Hepatic stellate cell (primary cell): ENCODE data around the gene ARHGEF1.
"Not testable (repeated sequence)": the region's sequence is repeated elsewhere in the genome, so short reads cannot be mapped to it uniquely, and the experiment has no call there.

ENCODE experiments used
- DNase-seq: peaks from one replicate; pipeline ENCODE4 v3.0.0; 2011; ENCODE audit warnings: low spot score

The ARHGEF1 gene

DNA sequence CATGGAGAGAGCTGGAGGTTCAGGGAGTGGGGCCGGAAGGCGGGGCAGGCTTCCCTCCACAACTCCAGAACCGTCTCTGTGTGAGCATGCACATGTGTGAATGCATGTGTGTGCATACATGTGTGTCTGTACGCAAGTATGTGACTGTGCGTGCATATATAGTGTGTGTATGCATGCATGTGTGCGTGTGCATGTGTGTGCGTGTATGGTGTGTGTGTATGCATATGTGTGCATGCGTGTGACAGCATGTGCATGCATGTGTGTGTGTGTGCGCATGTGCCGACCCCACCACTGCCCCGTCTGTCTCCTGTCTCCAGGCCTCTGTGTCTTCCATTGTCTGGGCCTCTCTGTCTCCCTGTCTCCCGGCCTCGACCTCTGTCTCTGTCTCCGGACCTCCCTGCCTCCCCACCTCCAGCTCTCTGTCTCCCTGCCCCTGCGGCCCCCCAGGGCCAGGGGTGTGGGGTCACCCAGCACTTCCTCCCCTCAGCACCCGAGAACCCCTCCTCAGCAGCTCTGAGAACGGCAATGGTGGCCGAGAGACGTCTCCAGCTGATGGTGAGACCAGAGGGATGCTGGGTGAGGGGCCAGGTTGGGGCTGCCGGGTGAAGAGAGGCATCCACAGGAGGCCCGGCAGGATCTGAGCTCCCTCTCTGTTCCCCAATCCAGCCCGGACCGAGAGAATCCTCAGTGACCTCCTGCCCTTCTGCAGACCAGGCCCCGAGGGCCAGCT, 22.5 kb downstream of the ARHGEF1 start:
- DNase-seq, result no peak

GRCh38 chr19:41906271-41906670, 23.3 kb downstream of the ARHGEF1 start:
- no peak for DNase-seq

DNA sequence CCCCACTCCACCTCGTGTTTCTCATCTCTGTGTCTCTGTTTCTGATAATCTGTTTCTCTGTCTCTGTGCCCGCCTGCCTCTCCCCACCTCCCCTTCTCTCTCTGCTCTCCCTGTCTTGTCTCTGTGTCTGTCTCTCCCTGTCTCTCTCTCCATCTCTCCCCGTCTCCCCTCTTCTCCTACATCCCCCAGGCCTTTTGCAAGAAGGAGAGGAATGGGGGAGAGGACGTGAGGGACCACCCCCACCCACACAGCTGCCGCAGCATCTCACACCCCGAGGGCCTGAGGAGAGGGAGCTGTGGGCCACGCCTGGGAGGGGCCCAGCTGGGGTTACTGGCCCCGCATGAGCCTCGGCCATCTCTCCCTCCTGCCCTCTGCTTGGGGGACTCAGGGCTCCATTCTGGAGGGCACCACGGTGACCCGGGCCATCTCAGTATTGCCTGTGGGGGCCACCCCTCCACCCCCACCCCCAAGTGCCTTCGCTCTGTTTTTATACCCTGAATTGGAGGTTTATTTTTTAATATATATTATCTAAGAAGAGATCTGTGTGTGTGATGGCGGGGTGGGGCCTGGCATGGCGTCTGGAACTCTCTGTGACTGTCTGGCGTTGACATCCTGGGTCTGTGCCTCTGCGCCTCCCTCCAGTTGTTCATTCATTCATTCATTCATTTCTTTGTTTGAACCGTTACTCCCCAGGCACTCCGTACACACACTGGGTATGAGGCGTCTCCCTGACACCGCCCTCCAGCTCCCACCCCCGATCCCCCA, 24.1 kb downstream of the ARHGEF1 start:
- DNase-seq, result no peak

DNA sequence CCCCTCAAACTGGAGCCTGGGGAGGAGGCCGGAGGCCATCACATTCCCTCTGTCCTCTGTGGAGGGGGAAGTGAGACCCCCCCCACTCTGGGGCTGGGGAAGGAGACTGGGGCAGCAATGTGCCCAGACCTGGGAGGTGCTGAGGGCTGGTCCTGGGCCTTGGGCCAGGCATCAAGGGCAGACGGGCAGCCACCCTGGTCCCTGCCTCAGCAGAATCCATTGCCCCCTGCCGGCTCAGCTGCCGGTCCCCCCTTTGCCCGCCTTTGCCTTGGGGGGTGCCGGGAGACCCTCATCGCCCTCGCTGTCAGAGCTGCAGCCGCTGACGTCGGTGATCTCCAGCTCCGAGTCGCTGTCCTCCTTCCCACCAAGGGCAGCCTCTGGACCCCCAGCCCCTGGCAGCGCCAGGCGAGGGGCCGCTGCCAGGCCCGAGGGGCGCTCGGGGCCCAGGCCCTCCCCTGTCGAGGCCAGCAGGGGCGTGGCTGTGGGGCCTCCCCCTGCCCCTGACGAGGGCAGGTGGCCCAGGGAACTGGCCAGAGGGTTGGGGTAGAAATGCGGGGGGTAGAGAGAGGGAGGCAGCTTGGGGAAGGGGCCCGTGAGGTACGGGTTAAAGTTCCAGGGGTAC, 25.1 kb downstream of the ARHGEF1 start:
- DNase-seq, result no peak

GRCh38 chr19:41908724-41909464, 25.9 kb downstream of the ARHGEF1 start:
- no peak for DNase-seq

DNA sequence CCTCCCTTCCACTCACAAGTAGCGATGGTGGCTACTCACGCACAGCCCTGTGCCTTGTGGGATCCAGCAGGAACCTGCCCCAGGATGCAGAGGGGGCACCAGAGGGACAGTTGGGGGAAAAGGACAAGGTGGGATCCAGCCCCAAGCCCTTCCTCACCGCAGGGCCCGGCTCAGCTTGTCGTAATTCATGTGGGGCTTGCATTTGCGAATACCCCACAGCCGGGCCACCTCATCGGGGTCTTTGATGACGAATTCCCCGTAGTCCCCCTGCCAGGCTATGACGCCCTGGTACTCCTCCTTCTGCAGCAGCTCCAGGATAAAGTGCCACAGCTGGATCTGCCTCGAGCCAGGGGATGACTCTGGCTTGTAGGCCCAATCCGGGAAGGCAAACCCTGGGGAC, 26.7 kb downstream of the ARHGEF1 start:
- no peak for DNase-seq

GRCh38 chr19:41910240-41910991, 27.4 kb downstream of the ARHGEF1 start:
- DNase-seq, result no peak

GRCh38 chr19:41910992-41911888, 28.3 kb downstream of the ARHGEF1 start:
- no peak for DNase-seq

DNA sequence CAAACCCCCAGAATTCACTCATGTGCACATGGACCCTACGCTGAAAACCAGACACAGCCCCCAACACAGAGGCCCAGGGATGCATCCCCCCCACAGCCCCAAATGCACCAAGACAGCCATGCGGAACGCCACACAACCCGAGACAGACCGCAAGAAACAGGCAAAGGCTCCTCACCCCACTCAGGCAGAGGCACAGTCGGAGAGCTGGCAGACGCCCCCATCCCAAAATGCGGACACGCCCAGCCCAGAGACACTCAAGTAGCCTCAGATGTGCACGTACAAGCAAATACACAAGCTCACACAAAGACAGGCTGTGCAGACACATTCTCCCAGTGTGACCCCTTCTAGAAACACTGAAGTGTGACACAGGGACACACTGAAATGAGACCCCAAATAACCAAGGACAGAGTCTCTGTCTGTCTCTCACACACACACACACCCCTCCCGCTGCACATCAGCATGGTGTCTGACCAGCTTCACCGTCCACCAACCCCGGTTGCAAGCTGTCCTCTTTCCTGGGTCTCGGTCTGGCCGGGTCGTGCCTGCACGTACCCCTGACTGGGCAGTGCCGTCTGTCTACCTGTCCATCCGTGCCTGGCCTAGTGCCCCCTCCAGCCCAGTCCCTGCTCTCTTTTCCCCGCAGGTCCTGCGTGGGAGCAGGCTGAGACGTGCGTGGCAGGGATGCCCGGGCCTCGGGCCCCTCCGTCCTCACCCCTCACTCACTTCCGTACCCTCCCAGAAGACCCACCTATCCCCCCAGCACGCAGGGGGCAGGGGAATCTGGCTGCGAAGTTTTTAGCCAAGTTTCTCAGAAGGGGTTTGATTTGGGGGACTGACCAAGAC, 29.1 kb downstream of the ARHGEF1 start:
- no peak for DNase-seq

- DNase-seq, result no peak
Observed at GRCh38 chr19:41912899-41913537, 30.0 kb downstream of the ARHGEF1 start.

- no peak for DNase-seq
Observed at GRCh38 chr19:41913538-41914423, 30.8 kb downstream of the ARHGEF1 start.

GRCh38 chr19:41914424-41914834, 31.4 kb downstream of the ARHGEF1 start:
- not testable (repeated sequence) for DNase-seq

DNA sequence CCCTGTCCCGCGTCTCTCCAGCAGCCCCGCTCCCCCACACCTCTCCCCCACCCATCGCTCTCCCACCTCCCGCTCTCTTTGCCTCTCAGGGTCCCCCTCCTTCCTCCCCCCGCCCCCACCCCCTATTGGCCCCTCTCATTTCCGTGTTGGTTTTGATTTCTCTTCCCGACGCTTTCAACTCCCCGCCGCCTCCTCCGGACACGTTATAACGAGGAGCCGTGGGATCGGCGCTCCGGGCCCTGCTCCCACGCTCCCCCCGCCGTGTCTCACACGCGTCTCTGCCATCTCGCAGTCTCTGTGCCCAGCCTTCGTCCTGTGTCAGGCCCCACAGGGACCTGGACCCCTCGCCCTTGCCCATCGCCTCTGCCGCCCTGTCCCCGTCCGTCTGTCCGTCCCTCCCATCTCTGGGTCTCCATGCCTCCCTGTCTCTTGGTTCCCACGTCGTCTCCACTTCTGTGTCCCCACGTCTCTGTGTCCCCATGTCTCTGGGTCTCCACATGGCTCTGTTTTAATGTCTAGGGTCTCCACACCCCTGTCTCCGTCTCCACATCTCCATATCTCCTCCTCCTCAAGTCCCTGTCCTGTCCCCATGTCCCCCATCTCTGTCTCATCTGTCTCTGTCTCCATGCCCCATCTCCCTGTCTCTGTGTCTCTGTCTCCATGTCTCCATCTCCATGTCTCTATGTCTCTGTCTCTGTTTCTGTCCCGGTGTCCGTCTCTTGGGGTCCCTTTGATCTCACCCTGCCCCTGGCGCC, 32.2 kb downstream of the ARHGEF1 start:
- no peak for DNase-seq

GRCh38 chr19:41915776-41916414, 32.9 kb downstream of the ARHGEF1 start:
- no peak for DNase-seq

GRCh38 chr19:41917676-41918075, 34.7 kb downstream of the ARHGEF1 start:
- DNase-seq, result no peak

- DNase-seq, result no peak
Observed at GRCh38 chr19:41918095-41918494, 35.1 kb downstream of the ARHGEF1 start.
